HepG2 (cell line): ENCODE data around the gene CTNNA1. TPM values are rescaled to one million over a fixed set of nuclear protein-coding genes. Genes with fewer than 3 reads are reported as not detected.

Source experiments
- ATAC-seq: fragments of 200-7000 bp; cut with Tn5 transposase; 3 replicates; pipeline ENCODE4 v1.9.1; 2020; ENCODE audit warnings: mild to moderate bottlenecking, moderate library complexity
- BruUV-seq: library from RNA; stranded (reverse); fragments of 400-500 nt; replicated peaks from 2 replicates; lab custom pipeline; 2021; lab: Mats Ljungman, UMichigan
- CTCF ChIA-PET: fragments of 300-600 bp; formaldehyde crosslinking; extraction: SDS; loops from one replicate; lab custom pipeline; 2021; ENCODE audit warnings: low total read pairs, inconsistent platforms, low intra/inter-chr PET ratio; lab: Yijun Ruan, JAX
- POLR2A ChIA-PET: fragments of 350-600 bp; sonication (Branson Sonifier 250); formaldehyde crosslinking; loops from one replicate; lab custom pipeline; 2020; ENCODE audit warnings: antibody characterized with exemption, inconsistent platforms; lab: Yijun Ruan, JAX
- DNase-seq: peaks from one replicate; pipeline ENCODE4 v3.0.0-alpha.2; 2015; ENCODE audit warnings: low spot score
- FAIRE-seq: peaks from 3 replicates; lab custom pipeline; 2011; peaks lifted over from hg19 to GRCh38; lab: Jason Lieb, UNC
- H2AFZ ChIP-seq: one replicate; pipeline ENCODE4 v1.6.1; 2011; ENCODE audit warnings: low read length, inconsistent platforms
- H3K27ac ChIP-seq: fragments of 300-600 bp; 3 replicates; pipeline ENCODE4 v1.8.0; 2011; ENCODE audit warnings: mixed run types, mild to moderate bottlenecking, mixed read lengths, low read length, inconsistent platforms; ENCODE audit not compliant: insufficient read depth; ENCODE audit errors: extremely low read length
- H3K27me3 ChIP-seq, 2 experiments: fragments of 200-600 bp in 1 of 2; 2 replicates in 1 of 2; 3 replicates in 1 of 2; pipeline versions ENCODE4 v1.6.0 to v1.8.0; 2011; ENCODE audit warnings: low read length in 2 of 2, mild to moderate bottlenecking in 2 of 2, moderate library complexity in 2 of 2, inconsistent platforms in 1 of 2; ENCODE audit not compliant: insufficient read depth in 2 of 2, control insufficient read depth in 1 of 2
- H3K36me3 ChIP-seq, 2 experiments: fragments of 200-600 bp in 1 of 2; replicated peaks in 1 of 2; 2 replicates in 1 of 2; 3 replicates in 1 of 2; pipeline versions ENCODE4 v1.5.1 to v1.8.0; 2011; ENCODE audit warnings: low read length in 2 of 2, inconsistent platforms in 1 of 2; ENCODE audit not compliant: insufficient read depth in 2 of 2, control insufficient read depth in 1 of 2
- H3K4me1 ChIP-seq: 2 replicates; pipeline ENCODE4 v1.5.1; 2012; ENCODE audit warnings: low read length, inconsistent platforms; ENCODE audit not compliant: insufficient read depth
- H3K4me2 ChIP-seq: 2 replicates; pipeline ENCODE4 v1.6.0; 2011; ENCODE audit warnings: low read depth, low read length, inconsistent platforms
- H3K4me3 ChIP-seq, 3 experiments: fragments of 200-600 bp in 1 of 3; sonication (generic), shearing (Covaris generic) in 1 of 3; replicated peaks in 1 of 3; 2 replicates each; pipeline ENCODE4 v1.5.1; 2011 to 2016; ENCODE audit warnings: low read length in 3 of 3, inconsistent platforms in 2 of 3, low read depth in 2 of 3, mild to moderate bottlenecking in 2 of 3, control low read depth in 1 of 3, mixed read lengths in 1 of 3; ENCODE audit not compliant: insufficient read depth in 1 of 3
- H3K79me2 ChIP-seq: one replicate; pipeline ENCODE4 v1.6.1; 2011; ENCODE audit warnings: low read length, inconsistent platforms; ENCODE audit not compliant: insufficient read depth
- H3K9ac ChIP-seq: 2 replicates; pipeline ENCODE4 v1.6.0; 2011; ENCODE audit warnings: mild to moderate bottlenecking, low read depth, low read length, inconsistent platforms; ENCODE audit not compliant: insufficient read depth
- H3K9me3 ChIP-seq: 2 replicates; pipeline ENCODE4 v1.5.1; 2012; ENCODE audit warnings: mild to moderate bottlenecking, low read length
- H4K20me1 ChIP-seq: 2 replicates; pipeline ENCODE4 v1.6.0; 2011; ENCODE audit warnings: inconsistent platforms, mild to moderate bottlenecking, low read length, moderate library complexity; ENCODE audit not compliant: insufficient read depth
- EZH2 ChIP-seq: conservative IDR thresholded peaks from 2 replicates; pipeline ENCODE4 v1.6.1; 2012; ENCODE audit warnings: mild to moderate bottlenecking, low read depth, low read length, moderate library complexity
- GMEB1 ChIP-seq: sonication (generic); formaldehyde crosslinking; IDR thresholded peaks from 2 replicates; pipeline ENCODE4 v1.5.1; 2020; ENCODE audit warnings: missing genetic modification reagents, mild to moderate bottlenecking, borderline replicate concordance
- PBX3 ChIP-seq: sonication (generic); formaldehyde crosslinking; IDR thresholded peaks from 2 replicates; pipeline ENCODE4 v1.8.1; 2023; ENCODE audit warnings: missing genetic modification reagents, inconsistent platforms, borderline replicate concordance
- POLR2G ChIP-seq: fragments of 200-400 bp; formaldehyde crosslinking; IDR thresholded peaks from 2 replicates; pipeline ENCODE4 v1.6.1; 2018; ENCODE audit warnings: mild to moderate bottlenecking, low read depth, low read length, moderate library complexity
- TFDP1 ChIP-seq: IDR thresholded peaks from 2 replicates; pipeline ENCODE4 v1.6.1; 2016; ENCODE audit warnings: missing compliant biosample characterization, missing genetic modification reagents, borderline replicate concordance
- ZBTB14 ChIP-seq: sonication (generic); formaldehyde crosslinking; IDR thresholded peaks from 2 replicates; pipeline ENCODE4 v1.4.0; 2020; ENCODE audit warnings: missing genetic modification reagents
- ZNF20 ChIP-seq: sonication (generic); formaldehyde crosslinking; IDR thresholded peaks from 2 replicates; pipeline ENCODE4 v1.4.0; 2020; ENCODE audit warnings: mild to moderate bottlenecking, moderate library complexity, missing genetic modification reagents
- ZNF7 ChIP-seq: IDR thresholded peaks from 2 replicates; pipeline ENCODE4 v1.6.1; 2016; ENCODE audit warnings: missing biosample characterization, missing genetic modification reagents
- ZNF740 ChIP-seq: sonication (generic); formaldehyde crosslinking; IDR thresholded peaks from 2 replicates; pipeline ENCODE4 v1.4.0; 2020; ENCODE audit warnings: missing genetic modification reagents
- WGBS: methylation state at CpG from one replicate; pipeline ENCODE4 v1.1.6; 2017; ENCODE audit warnings: low lambda C conversion rate; 5-methylcytosine and 5-hydroxymethylcytosine counted together
- in situ Hi-C: cut with HindIII; loops from 2 replicates; pipeline ENCODE4 v1.10.0; 2017; ENCODE audit warnings: low pct_unique_long_range_greater_than_20kb; ENCODE audit not compliant: extremely low pct_ligation_motif_present
- intact Hi-C: fragments of 100-400 bp; cut with micrococcal nuclease; formaldehyde crosslinking; loops from one replicate; pipeline ENCODE4 v1.10.0; 2022; ENCODE audit not compliant: unreplicated experiment
- polyA plus RNA-seq, 8 experiments: library from polyadenylated mRNA; depleted of rRNA in 3 of 8; stranded (reverse) in 7 of 8; unstranded in 1 of 8; fragments of >200 nt; fragmentation: Illumina TruSeq in 4 of 8; extraction: Trizol in 4 of 8; gene quantifications; 2 replicates each; pipeline versions ENCODE4 v1.2.1 to v1.2.3, GENCODE V29; 2011 to 2016; ENCODE audit warnings: low read depth in 4 of 8, missing spikeins in 1 of 8, mixed read lengths in 1 of 8; ENCODE audit not compliant: insufficient read depth in 1 of 8
- total RNA-seq, 5 experiments: library from RNA; depleted of rRNA; stranded (reverse); fragments of >200 nt; fragmentation: Illumina TruSeq; extraction: Trizol; gene quantifications; 2 replicates each; pipeline ENCODE4 v1.2.3, GENCODE V29; 2016; ENCODE audit warnings: low read depth in 1 of 5

Gene CTNNA1
- total and polyA plus RNA-seq, 2 of the 13 experiments (the other 11 are each of a cell fraction or from before 2014, with no cell fraction given): 66.8 to 162 TPM

- no TSS peak for BruUV-seq
- no peak overlapping the region for H3K9ac ChIP-seq
- peaks cover 11% of the 10 kb centered on the region for H3K79me2 ChIP-seq
- H3K27ac ChIP-seq: no peak overlapping the region
- intact Hi-C loops (no loop called here), in situ Hi-C loops (no loop called here)
- DNase-seq (no peak), FAIRE-seq (no peak), ATAC-seq (no peak)
- peaks cover 39% of the 10 kb centered on the region for H3K4me1 ChIP-seq
- H3K9me3 ChIP-seq: no peaks in the 10 kb centered on the region
- H4K20me1 ChIP-seq: peaks cover 60% of the 10 kb centered on the region
- no peak overlapping the region for H3K4me2 ChIP-seq
- H2AFZ ChIP-seq: no peak overlapping the region
- no peaks in the 10 kb centered on the region for H3K27me3 ChIP-seq
- 96% methylated on average over 6 of the region's 6 CpGs for WGBS
- H3K36me3 ChIP-seq: 0 out of 5 replicates have a peak, but pooled peaks cover 1 to 9% of the 10 kb centered on the region in 2 experiments
- CTCF ChIA-PET: no interaction called here
- TF ChIP-seq EZH2 (no peak), TFDP1 (CRISPR knock-in tag) (no peak), POLR2G (no peak), ZNF7 (CRISPR knock-in tag) (no peak), ZNF740 (CRISPR knock-in tag) (no peak), ZBTB14 (CRISPR knock-in tag) (no peak), ZNF20 (CRISPR knock-in tag) (no peak), GMEB1 (no peak), PBX3 (CRISPR knock-in tag) (no peak)
- no peak overlapping the region for H3K4me3 ChIP-seq
- POLR2A ChIA-PET: no interaction called here
These were observed 119.7 kb downstream of the CTNNA1 start for GRCh38 chr5:138872841-138873465.
